ENCODE measurements around the gene MUC21.

Gene MUC21

DNA sequence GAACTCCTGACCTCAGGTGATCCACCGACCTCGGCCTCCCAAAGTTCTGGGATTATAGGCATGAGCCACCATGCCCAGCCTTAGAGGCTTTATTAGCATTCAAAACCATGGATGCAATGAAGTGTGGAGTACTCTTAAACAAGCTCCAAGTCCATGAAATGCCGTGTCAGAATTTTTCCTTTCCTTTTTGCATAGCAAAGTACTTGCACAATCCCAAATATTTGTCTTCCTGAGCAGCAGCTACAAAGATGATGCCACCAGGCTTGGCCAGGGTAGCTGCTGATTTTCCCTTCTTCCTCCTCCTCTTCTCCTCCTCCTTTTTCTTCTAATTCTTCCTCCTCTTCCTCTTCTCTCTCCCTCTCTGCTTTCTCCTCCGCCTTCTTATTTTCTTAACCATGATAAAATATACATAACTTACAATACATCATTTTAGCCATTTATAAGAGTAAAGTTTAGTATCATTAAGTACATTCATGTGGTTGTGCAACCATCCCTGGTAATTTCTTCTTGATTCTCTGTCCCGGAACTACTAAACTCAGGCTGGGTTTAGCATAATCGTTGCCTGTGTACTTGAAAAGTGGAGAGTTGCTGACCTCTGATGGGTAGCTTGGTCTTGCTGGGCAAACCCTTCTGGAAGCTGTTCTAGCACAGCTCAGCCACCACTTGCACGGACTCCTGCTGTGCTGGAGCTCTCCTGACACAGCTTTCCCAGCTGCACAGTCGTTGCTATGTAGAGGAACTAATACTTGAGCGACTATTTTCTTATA lies 22.4 kb upstream of the MUC21 start:
- Histone ChIP-seq H3K4me3 (ENCODE audit: insufficient read depth, low read length, poor library complexity, severe bottlenecking) (no peak overlapping the region), H3K9ac (ENCODE audit: low read length) (no peak overlapping the region), H3F3A (ENCODE audit: insufficient read depth) (no peaks in the 10 kb centered on the region), H3K27ac (ENCODE audit: low read depth, low read length) (no peak overlapping the region), H3K36me3 (ENCODE audit: low read length) (no peaks in the 10 kb centered on the region), H3K9me3 (ENCODE audit: insufficient read depth, low read length) (no peaks in the 10 kb centered on the region), H3K27me3 (ENCODE audit: low read length) (no peaks in the 10 kb centered on the region), H3K4me2 (ENCODE audit: low read depth, low read length, poor library complexity, severe bottlenecking) (no peak overlapping the region), H4K20me1 (ENCODE audit: low read depth, low read length) (no peaks in the 10 kb centered on the region), H3K9me2 (replicated peaks; ENCODE audit: insufficient read depth, low read length) (no peaks in the 10 kb centered on the region), H2AFZ (ENCODE audit: low read depth, low read length, severe bottlenecking) (no peak overlapping the region), H3K79me2 (ENCODE audit: insufficient read depth, low read length) (no peaks in the 10 kb centered on the region)
- TF ChIP-seq, protein P1, sequence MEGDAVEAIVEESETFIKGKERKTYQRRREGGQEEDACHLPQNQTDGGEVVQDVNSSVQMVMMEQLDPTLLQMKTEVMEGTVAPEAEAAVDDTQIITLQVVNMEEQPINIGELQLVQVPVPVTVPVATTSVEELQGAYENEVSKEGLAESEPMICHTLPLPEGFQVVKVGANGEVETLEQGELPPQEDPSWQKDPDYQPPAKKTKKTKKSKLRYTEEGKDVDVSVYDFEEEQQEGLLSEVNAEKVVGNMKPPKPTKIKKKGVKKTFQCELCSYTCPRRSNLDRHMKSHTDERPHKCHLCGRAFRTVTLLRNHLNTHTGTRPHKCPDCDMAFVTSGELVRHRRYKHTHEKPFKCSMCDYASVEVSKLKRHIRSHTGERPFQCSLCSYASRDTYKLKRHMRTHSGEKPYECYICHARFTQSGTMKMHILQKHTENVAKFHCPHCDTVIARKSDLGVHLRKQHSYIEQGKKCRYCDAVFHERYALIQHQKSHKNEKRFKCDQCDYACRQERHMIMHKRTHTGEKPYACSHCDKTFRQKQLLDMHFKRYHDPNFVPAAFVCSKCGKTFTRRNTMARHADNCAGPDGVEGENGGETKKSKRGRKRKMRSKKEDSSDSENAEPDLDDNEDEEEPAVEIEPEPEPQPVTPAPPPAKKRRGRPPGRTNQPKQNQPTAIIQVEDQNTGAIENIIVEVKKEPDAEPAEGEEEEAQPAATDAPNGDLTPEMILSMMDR (IDR thresholded peaks at IDR 0.05; ENCODE audit: insufficient read depth, low read length, poor library complexity, severe bottlenecking), result no peak
- no peak for TF ChIP-seq EZH2phosphoT487 (conservative IDR thresholded peaks at IDR 0.05; ENCODE audit: low read length)

DNA sequence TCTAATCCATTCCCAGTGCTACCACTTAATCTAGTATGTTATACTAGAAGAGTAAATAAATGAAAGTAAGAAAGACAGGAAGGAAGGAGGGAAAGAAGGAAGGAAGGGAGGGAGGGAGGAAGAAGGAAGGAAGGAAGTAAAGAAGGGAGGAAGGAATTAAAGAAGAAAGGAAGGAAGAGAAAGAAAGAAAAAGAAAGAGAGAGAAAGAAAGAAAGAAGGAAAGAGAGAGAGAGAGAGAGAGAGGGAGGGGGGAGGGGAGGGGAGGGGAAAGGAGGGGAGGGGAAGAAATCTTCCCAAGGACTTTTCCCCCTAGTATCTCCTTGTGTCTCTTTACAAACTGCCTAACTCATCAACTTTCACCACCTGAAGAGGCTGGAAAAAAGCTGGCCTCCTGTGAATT lies 20.8 kb upstream of the MUC21 start:
- Histone ChIP-seq H3K4me2 (ENCODE audit: low read depth, low read length, poor library complexity, severe bottlenecking) (no peak overlapping the region), H4K20me1 (ENCODE audit: low read depth, low read length) (no peaks in the 10 kb centered on the region), H3F3A (ENCODE audit: insufficient read depth) (no peaks in the 10 kb centered on the region), H3K9me2 (replicated peaks; ENCODE audit: insufficient read depth, low read length) (no peaks in the 10 kb centered on the region), H3K4me3 (ENCODE audit: insufficient read depth, low read length, poor library complexity, severe bottlenecking) (no peak overlapping the region), H3K9me3 (ENCODE audit: insufficient read depth, low read length) (no peaks in the 10 kb centered on the region), H2AFZ (ENCODE audit: low read depth, low read length, severe bottlenecking) (no peak overlapping the region), H3K27me3 (ENCODE audit: low read length) (no peaks in the 10 kb centered on the region), H3K27ac (ENCODE audit: low read depth, low read length) (no peak overlapping the region), H3K9ac (ENCODE audit: low read length) (no peak overlapping the region), H3K36me3 (ENCODE audit: low read length) (no peaks in the 10 kb centered on the region), H3K79me2 (ENCODE audit: insufficient read depth, low read length) (no peaks in the 10 kb centered on the region)
- TF ChIP-seq EZH2phosphoT487 (conservative IDR thresholded peaks at IDR 0.05; ENCODE audit: low read length), result no peak
- TF ChIP-seq, protein P1 (IDR thresholded peaks at IDR 0.05; ENCODE audit: insufficient read depth, low read length, poor library complexity, severe bottlenecking), result no peak

DNA sequence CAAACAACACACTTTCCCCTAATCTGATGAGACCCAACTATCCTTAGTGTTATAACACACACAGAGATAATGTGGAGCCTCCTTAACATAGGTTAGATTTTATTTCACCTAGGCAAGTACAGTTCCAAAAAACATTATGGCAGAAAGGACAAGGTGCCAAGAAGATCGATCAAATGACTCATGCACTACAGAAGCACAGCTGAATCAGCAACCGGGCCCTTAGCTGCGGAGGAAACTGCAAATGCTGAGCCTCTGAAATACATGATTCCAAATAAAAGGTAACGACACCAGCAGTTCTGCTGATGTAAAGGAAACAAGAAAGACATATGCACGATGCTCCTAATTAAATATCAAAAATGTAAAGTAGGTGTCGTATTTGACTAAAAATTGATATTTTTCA lies 19.9 kb upstream of the MUC21 start:
- no peak for TF ChIP-seq EZH2phosphoT487 (conservative IDR thresholded peaks at IDR 0.05; ENCODE audit: low read length)
- TF ChIP-seq, protein P1 (IDR thresholded peaks at IDR 0.05; ENCODE audit: insufficient read depth, low read length, poor library complexity, severe bottlenecking), result no peak
- Histone ChIP-seq H3K9me2 (replicated peaks; ENCODE audit: insufficient read depth, low read length) (no peaks in the 10 kb centered on the region), H2AFZ (ENCODE audit: low read depth, low read length, severe bottlenecking) (no peak overlapping the region), H3K9me3 (ENCODE audit: insufficient read depth, low read length) (no peaks in the 10 kb centered on the region), H3K36me3 (ENCODE audit: low read length) (no peaks in the 10 kb centered on the region), H3K27me3 (ENCODE audit: low read length) (no peaks in the 10 kb centered on the region), H3K4me3 (ENCODE audit: insufficient read depth, low read length, poor library complexity, severe bottlenecking) (no peak overlapping the region), H3K79me2 (ENCODE audit: insufficient read depth, low read length) (no peaks in the 10 kb centered on the region), H3K9ac (ENCODE audit: low read length) (no peak overlapping the region), H4K20me1 (ENCODE audit: low read depth, low read length) (no peaks in the 10 kb centered on the region), H3F3A (ENCODE audit: insufficient read depth) (no peaks in the 10 kb centered on the region), H3K27ac (ENCODE audit: low read depth, low read length) (no peak overlapping the region), H3K4me2 (ENCODE audit: low read depth, low read length, poor library complexity, severe bottlenecking) (no peak overlapping the region)
